Stimulated activated naive CD8-positive, alpha-beta T cell treated with anti-CD3 and anti-CD28 coated beads, Interleukin-15, amount 100 ng/mL, for 72 hours (primary cell): ENCODE measurements around the gene TEX28.
"Not testable (repeated sequence)": the region's sequence is repeated elsewhere in the genome, so short reads cannot be mapped to it uniquely, and the experiment has no call there.

Experiments used
- ATAC-seq: fragments of 150-1000 bp; cut with Tn5 transposase; 2 replicates; pipeline ENCODE4 v1.10.0; 2021; ENCODE audit warnings: mild to moderate bottlenecking, moderate library complexity
- DNase-seq, 2 donors: peaks; one replicate each; pipeline ENCODE4 v3.0.0; 2021 to 2022
- H3K27ac Mint-ChIP-seq, 2 donors: one replicate each; pipeline ENCODE4 v1.8.0; 2022; ENCODE audit warnings: mild to moderate bottlenecking in 2 of 2, mixed read lengths in 2 of 2, moderate library complexity in 2 of 2
- H3K27me3 Mint-ChIP-seq: one replicate; pipeline ENCODE4 v1.8.0; 2022; ENCODE audit warnings: mixed read lengths
- H3K4me1 Mint-ChIP-seq: one replicate; pipeline ENCODE4 v1.8.0; 2022; ENCODE audit warnings: mild to moderate bottlenecking, mixed read lengths
- H3K4me3 Mint-ChIP-seq, 2 donors: one replicate each; pipeline ENCODE4 v1.8.0; 2022; ENCODE audit warnings: mild to moderate bottlenecking in 2 of 2, mixed read lengths in 2 of 2, moderate library complexity in 1 of 2
- H3K9me3 Mint-ChIP-seq, 2 donors: one replicate each; pipeline ENCODE4 v1.8.0; 2022; ENCODE audit warnings: mixed read lengths in 2 of 2

Gene TEX28

DNA sequence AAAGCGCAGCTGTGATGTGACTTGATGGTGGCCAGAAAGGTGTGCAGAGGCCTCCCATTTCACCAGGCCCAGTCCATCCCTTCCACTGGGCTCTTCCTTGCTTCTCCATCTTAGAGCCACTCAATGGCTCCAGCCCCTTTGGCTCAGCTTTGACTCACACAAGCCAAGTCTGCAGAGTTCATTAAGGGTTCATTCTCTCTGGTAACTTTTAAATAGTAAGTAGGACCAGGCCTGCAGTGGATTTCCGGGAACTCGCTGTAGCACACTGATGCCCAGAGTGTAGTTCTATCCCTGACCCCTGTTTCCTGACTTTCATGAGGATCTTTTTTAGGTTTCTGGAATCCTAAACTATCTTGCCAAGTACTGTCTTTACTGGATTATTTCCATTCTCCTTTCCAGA, 63.5 kb downstream of the TEX28 start:
- ATAC-seq, H3K27me3 Mint-ChIP-seq, H3K4me1 Mint-ChIP-seq, H3K27ac Mint-ChIP-seq, H3K4me3 Mint-ChIP-seq, H3K9me3 Mint-ChIP-seq, DNase-seq: not testable (repeated sequence)

- H3K27ac Mint-ChIP-seq, H3K27me3 Mint-ChIP-seq, H3K4me3 Mint-ChIP-seq, ATAC-seq, DNase-seq, H3K9me3 Mint-ChIP-seq, H3K4me1 Mint-ChIP-seq: not testable (repeated sequence)
Observed at GRCh38 chrX:154226706-154227105, 68.2 kb downstream of the TEX28 start.

DNA sequence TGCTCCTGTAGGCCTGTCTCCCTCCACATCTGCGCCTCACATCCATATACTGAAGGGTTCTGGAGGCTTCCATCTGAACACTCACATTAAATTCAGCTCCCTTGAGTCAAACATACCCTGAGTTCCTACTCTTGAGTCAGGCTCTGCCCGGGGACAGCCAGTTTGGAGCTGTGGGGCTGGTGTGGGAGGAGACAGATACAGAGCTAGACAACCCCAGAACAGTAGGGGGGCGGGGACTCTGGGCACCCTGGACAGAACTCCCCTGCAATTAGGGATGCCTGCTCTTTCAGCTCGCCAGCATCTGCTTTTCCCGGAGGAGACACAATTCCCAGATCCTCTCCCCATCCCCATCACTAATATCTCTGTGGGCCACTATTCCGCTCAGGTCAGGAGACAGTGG, 69.6 kb downstream of the TEX28 start:
- not testable (repeated sequence) for H3K9me3 Mint-ChIP-seq, ATAC-seq, H3K27me3 Mint-ChIP-seq, H3K27ac Mint-ChIP-seq, DNase-seq, H3K4me1 Mint-ChIP-seq, H3K4me3 Mint-ChIP-seq
